DOHH2 (cell line): ENCODE data around the gene TMEM98.

Experiments
- H3F3A ChIP-seq: fragments of 200-600 bp; sonication (generic), shearing (Covaris generic); 2 replicates; pipeline ENCODE4 v1.6.0; 2016; ENCODE audit warnings: antibody characterized with exemption, mild to moderate bottlenecking; ENCODE audit not compliant: control insufficient read depth, insufficient read depth
- H3K27ac ChIP-seq: fragments of 200-600 bp; sonication (generic); 2 replicates; pipeline ENCODE4 v1.5.1; 2014; ENCODE audit warnings: low read depth, mild to moderate bottlenecking, low read length, moderate library complexity
- H3K27me3 ChIP-seq: fragments of 200-600 bp; sonication (generic); 2 replicates; pipeline ENCODE4 v1.6.1; 2014; ENCODE audit warnings: mild to moderate bottlenecking, low read length, mixed read lengths; ENCODE audit not compliant: control insufficient read depth
- H3K36me3 ChIP-seq: fragments of 200-600 bp; sonication (generic); 2 replicates; pipeline ENCODE4 v1.6.1; 2014; ENCODE audit warnings: mild to moderate bottlenecking, low read length, moderate library complexity, mixed read lengths; ENCODE audit not compliant: control insufficient read depth
- H3K4me1 ChIP-seq: fragments of 200-600 bp; sonication (generic); 2 replicates; pipeline ENCODE4 v1.6.1; 2014; ENCODE audit warnings: mild to moderate bottlenecking, low read length, mixed read lengths; ENCODE audit not compliant: control insufficient read depth
- H3K4me2 ChIP-seq: fragments of 200-600 bp; sonication (generic); 2 replicates; pipeline ENCODE4 v1.6.0; 2014; ENCODE audit warnings: mild to moderate bottlenecking, low read length, moderate library complexity
- H3K4me3 ChIP-seq: fragments of 200-600 bp; sonication (generic); 2 replicates; pipeline ENCODE4 v1.5.1; 2014; ENCODE audit warnings: mild to moderate bottlenecking, low read length, mixed read lengths
- H3K79me2 ChIP-seq: fragments of 200-600 bp; sonication (generic); 2 replicates; pipeline ENCODE4 v1.6.1; 2014; ENCODE audit warnings: mild to moderate bottlenecking, low read length, mixed read lengths; ENCODE audit not compliant: control insufficient read depth
- H3K9me2 ChIP-seq: fragments of 200-600 bp; sonication (generic); replicated peaks from 2 replicates; pipeline ENCODE4 v1.6.1; 2014; ENCODE audit warnings: mild to moderate bottlenecking, low read length, mixed read lengths; ENCODE audit not compliant: control insufficient read depth
- H3K9me3 ChIP-seq: fragments of 200-600 bp; sonication (generic); 2 replicates; pipeline ENCODE4 v1.6.1; 2014; ENCODE audit warnings: antibody characterized with exemption, low read length, mixed read lengths; ENCODE audit not compliant: control insufficient read depth, insufficient read depth
- H4K20me1 ChIP-seq: fragments of 200-600 bp; sonication (generic); 2 replicates; pipeline ENCODE4 v1.6.0; 2014; ENCODE audit warnings: low read depth, mild to moderate bottlenecking, antibody characterized with exemption, low read length, moderate library complexity; ENCODE audit not compliant: control insufficient read depth, insufficient read depth
- CTCF ChIP-seq: fragments of 200-600 bp; sonication (generic); IDR thresholded peaks from one replicate; pipeline ENCODE4 v1.5.1; 2014; ENCODE audit warnings: antibody characterized with exemption, mild to moderate bottlenecking, low read depth, low read length; ENCODE audit not compliant: poor library complexity, severe bottlenecking
- EZH2phosphoT487 ChIP-seq: fragments of 200-600 bp; sonication (generic); IDR thresholded peaks from 2 replicates; pipeline ENCODE4 v1.6.1; 2017; ENCODE audit warnings: borderline replicate concordance, mild to moderate bottlenecking, antibody characterized with exemption, low read length, moderate library complexity, mixed read lengths

Gene TMEM98

GRCh38 chr17:32936186-32936893, 8.4 kb downstream of the TMEM98 start:
- Histone ChIP-seq H3F3A (no peaks in the 10 kb centered on the region), H3K4me2 (no peak overlapping the region), H3K4me1 (no peaks in the 10 kb centered on the region), H3K9me2 (no peaks in the 10 kb centered on the region), H3K9me3 (no peaks in the 10 kb centered on the region), H3K4me3 (no peak overlapping the region), H4K20me1 (no peaks in the 10 kb centered on the region), H3K27me3 (no peaks in the 10 kb centered on the region), H3K27ac (no peak overlapping the region), H3K79me2 (no peaks in the 10 kb centered on the region), H3K36me3 (no peaks in the 10 kb centered on the region)
- TF ChIP-seq EZH2phosphoT487 = no peak
- TF ChIP-seq CTCF = no peak

- no peaks in the 10 kb centered on the region for H3K9me2 ChIP-seq
- no peak overlapping the region for H3K4me3 ChIP-seq
- H4K20me1 ChIP-seq = no peaks in the 10 kb centered on the region
- no peak overlapping the region for H3K4me2 ChIP-seq
- no peaks in the 10 kb centered on the region for H3K36me3 ChIP-seq
- no peaks in the 10 kb centered on the region for H3K27me3 ChIP-seq
- no peaks in the 10 kb centered on the region for H3K79me2 ChIP-seq
- no peaks in the 10 kb centered on the region for H3K9me3 ChIP-seq
- H3F3A ChIP-seq = no peaks in the 10 kb centered on the region
- H3K27ac ChIP-seq = no peak overlapping the region
- no peaks in the 10 kb centered on the region for H3K4me1 ChIP-seq
- no peak for TF ChIP-seq EZH2phosphoT487
- peak; percentile 87 for TF ChIP-seq CTCF
Observed at GRCh38 chr17:32936894-32937500, 9.0 kb downstream of the TMEM98 start.

- H3K9me3 ChIP-seq = no peaks in the 10 kb centered on the region
- H4K20me1 ChIP-seq = no peaks in the 10 kb centered on the region
- no peaks in the 10 kb centered on the region for H3K4me1 ChIP-seq
- H3K27me3 ChIP-seq = no peaks in the 10 kb centered on the region
- TF ChIP-seq CTCF (no peak), EZH2phosphoT487 (no peak)
- no peak overlapping the region for H3K4me3 ChIP-seq
- H3F3A ChIP-seq = no peaks in the 10 kb centered on the region
- H3K9me2 ChIP-seq = no peaks in the 10 kb centered on the region
- no peaks in the 10 kb centered on the region for H3K79me2 ChIP-seq
- H3K27ac ChIP-seq = no peak overlapping the region
- no peaks in the 10 kb centered on the region for H3K36me3 ChIP-seq
- H3K4me2 ChIP-seq = no peak overlapping the region
Observed at GRCh38 chr17:32940706-32941390, 12.9 kb downstream of the TMEM98 start.
